NCI-H2171 (cell line): Measurements from ENCODE around the gene RNF2.

Experiments used
- DNase-seq: peaks from one replicate; lab custom pipeline; 2025; lab: John Stamatoyannopoulos, UW

Gene RNF2

DNA sequence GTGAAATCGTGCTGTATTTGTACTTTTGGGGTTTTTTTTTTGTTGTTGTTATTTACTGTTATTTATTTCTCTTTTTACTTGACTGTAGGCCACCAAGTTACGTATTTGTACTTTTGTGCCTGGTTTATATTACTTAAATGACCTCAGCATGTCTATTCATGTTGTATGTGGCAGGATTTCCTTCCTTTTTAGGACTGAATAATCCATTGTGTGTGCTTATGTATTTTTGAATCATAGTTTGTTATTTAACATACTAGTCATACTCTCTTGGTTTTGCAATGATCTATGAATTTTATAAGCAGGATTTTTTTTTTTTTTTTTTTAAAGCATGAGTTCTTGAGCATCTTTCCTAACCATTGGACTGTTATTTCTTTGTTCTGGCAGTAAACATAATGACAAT lies 51.2 kb downstream of the RNF2 start:
- no peak for DNase-seq

DNA sequence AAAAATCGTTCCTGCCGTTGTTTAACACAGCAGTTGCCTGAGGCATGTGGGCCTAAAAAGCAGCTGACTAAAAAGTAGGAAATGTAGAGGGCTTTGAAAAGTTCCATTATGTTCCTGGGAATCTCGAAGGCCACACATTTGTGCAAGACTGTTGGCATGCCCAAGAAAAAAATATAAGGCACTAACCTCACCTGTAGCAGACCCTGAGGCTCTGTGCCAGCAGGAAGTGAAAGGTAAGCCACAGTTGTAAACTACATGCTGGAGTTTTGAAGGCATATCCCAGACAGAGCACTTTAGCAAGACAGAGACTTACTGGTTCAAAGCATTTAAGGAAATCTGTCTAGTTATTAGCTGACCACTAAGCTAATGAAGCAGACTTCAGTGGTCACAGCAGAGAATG lies 58.7 kb downstream of the RNF2 start:
- no peak for DNase-seq

DNA sequence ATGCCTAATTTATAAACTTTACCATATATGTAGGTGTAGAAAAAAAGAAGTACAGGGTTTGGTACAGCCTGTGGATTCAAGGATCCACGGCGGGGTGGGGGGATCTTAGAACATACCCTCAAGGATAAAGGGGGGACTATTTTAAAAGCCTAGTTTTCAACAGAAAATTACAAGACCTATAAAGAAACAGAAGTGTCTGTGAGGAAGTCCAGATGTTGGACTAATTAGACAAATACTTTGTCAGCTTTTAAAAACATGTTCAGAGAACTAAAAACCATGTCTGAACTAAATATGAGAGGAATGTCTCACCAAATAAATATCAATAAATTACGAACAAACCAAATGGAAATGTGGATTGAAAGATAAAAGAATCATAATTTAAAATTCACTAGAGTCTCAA lies 59.8 kb downstream of the RNF2 start:
- no peak for DNase-seq

DNA sequence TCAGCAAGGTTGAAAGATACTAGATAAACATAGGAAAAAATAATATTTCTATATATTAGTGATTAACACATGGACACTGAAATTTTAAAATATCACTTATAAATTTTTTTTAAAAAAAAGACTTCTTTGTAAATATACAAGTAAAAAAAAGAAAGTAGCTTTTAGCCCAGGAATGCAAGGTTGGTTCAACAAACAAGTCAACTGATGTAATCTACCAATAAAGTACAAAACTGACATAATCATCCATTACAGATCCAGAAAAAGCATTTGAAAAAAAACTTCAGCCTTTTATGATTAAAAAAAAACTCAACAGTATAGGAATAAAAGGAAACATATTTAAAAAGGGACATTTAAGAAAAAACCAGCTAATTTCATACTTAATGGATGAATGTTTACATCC lies 63.0 kb downstream of the RNF2 start:
- no peak for DNase-seq

DNA sequence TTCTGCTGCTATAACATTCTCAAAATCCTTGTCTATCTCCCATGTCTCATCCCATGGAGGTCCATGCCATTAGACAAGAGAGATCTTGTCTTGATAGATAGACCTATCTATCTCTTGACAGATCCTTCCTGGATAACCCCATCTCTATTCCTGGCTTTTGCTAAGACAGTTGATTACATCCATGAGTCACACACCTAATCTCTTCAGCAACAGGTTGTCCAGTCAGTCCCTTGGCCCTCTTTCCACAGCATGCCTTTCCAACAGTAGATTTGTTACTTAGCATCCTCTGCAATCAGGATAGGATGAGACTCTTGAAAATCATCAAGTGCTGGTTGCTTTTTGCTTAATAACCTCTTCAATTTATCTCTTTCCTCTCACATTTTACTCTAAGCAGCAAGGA lies 64.8 kb downstream of the RNF2 start:
- no peak for DNase-seq

DNA sequence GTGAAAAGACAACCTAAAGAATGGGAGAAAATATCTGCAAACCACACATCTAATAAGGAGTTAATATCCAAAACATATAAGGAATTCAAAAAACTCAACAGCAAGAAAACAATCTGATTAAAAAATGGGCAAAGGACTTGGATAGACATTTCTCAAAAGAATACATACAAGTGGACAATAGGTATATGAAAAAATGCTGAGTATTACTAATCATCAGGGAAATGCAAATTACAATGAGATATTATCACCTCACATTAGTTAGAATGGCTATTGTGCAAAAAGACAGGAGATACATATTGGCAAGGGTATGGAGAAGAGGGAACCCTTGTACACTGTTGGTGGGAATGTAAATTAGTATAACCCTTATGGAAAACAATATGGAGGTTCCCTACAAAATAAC lies 66.5 kb downstream of the RNF2 start:
- no peak for DNase-seq

DNA sequence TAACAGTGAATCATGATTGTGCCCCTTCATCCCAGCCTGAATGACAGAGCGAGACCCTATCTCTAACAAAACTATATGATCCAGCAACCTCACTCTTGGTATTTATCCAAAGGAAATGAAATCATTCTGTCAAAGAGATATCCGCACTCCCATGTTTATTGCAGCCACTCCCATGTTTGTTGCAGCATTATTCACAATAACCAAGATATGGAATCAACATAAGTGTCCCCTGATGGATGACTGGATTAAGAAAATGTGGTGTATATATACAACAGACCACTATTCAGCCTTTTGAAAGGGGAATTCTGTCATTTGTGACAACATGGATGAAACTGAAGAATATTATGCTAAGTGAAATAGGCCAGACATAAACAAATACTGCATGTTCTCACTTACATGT lies 67.0 kb downstream of the RNF2 start:
- DNase-seq = no peak

DNA sequence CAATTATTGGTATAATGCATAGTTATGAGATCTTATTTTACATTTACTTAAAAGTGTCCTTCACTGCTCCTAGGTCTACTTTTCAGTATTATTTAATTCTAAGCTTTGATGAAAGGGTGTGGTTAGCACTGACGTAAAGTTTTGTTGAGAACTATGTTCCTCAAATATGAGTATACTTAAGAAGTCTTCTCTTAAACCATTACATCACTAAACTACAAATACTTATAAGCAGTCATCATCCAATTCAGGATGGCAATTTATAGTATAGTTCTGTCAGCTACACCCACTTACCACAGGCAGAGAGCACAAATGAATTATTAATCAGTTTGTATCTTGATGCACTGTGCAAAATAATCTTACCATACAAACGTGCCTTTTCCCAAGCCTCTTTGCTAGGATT lies 84.3 kb downstream of the RNF2 start:
- DNase-seq = no peak

DNA sequence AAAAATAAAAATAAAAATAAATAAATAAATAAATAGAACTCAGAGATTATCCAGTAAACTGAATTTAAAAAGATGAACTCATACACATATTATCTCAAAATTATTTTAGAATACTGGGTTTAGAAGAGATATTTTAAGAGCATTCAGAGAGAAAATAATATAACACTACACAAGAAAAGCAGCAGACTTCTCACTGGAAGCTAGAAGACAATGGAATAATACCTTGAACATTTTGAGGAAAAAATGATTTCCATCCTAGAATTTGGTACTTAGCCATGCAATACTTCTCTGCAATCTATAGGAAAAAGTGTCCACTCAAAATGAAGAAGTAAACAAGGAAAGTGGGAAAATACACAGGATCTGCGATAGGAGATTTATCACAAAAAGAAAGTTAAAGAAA lies 87.2 kb downstream of the RNF2 start:
- DNase-seq = no peak

DNA sequence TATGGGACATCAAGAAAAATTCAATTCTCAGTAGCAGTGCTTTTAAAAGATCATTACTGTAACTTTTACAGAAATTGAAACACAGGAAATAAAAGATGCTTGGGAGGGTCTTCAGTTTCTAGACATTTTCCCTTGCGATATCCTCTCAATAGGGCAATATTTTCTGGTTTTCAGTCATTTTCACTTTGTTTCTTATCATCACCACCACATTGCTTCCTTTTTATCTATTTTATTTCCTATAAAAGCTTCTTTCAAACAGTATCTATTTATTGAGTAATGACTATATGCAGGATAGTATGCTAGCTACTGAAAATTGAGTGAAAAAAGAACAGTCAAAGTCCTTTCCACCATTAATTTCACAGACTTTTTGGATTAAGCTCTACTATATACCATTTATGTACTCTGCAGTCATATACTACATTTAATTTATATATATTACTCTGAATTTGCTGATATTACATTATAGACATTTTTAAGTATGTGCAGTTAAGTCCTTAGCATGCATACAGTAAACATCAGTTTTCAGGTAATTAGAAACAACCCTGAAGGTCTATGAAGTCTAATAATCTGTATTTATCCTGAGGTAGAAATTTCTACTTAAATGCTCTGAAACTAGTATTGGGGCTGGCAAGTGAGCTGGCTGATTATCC lies 92.7 kb downstream of the RNF2 start:
- DNase-seq = no peak

DNA sequence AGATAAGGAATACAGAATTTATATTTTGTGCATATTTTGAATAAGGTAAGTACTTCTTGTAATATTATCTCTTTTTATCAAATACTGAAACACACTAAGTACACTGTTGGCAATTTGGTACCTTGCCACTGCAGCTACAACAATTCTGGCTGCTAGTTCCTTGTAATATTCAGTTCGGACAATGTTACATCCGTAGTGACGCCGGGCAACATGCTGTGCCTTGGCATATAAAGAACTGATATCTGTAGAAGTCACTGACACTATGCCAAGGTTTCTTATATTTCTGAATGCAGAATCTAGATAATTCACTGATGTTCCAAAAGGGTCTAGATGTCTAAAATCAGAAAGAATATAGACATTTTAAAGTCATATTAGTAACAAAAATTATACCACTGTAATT lies 93.9 kb downstream of the RNF2 start:
- DNase-seq = no peak

DNA sequence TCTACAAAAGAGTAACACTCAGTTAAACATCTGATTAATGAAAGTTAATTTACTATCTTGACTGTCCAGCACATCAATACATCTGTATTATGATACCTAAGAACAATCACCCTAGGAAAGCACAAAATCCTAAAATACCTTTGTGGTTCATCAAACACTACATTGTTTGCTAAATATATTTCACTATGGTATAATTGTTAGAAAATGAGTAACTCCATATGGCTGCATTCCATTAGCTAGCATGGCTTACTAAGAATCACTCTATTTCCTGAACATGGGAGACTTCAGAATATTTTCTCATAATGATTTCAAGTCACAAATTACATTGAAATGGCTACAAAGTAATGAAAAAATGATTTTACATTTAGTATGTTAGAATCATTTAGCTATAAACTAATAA lies 98.9 kb downstream of the RNF2 start:
- DNase-seq = no peak

DNA sequence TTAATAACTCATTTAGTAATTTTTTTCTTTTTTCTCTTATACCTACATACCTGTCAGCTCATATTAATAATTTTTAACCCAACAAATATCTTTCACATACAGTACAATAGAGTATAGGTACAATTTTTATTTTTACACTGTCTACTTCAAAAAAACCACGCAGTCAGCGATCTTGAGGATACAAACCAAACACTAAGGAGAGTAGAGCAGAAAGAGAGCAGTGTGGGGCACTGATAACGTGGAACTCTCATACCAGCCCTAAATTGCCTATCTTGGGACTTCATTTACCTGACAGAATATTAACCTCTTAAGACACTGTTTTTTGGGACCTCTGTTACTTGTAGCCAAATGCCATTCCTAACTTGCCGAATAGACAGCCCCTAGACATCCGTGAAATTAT lies 105.9 kb downstream of the RNF2 start:
- no peak for DNase-seq
